ENCODE measurements around the gene HDGFL1.

DNA sequence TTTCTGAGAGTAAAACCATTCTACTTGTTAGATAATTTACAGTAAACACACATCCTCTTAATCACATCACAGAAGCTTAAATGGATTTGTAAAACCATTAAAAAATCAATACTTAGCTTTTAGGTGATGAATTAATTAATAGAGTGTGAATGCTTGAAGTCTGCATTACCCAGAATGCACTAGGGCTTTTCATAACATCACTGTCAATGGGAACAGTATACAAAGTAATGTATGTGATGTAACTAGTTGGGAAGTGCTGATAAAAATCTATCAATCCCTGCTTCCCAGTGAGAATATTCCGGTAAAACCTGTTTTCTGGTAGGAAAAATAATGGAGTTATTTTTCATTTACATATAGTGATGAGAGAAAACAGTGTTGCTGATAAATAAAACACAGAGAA lies 23.1 kb upstream of the HDGFL1 start:
- TF ChIP-seq, protein P1, sequence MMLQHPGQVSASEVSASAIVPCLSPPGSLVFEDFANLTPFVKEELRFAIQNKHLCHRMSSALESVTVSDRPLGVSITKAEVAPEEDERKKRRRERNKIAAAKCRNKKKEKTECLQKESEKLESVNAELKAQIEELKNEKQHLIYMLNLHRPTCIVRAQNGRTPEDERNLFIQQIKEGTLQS (CRISPR knock-in tag; conservative IDR thresholded peaks at IDR 0.05) = no peak
- TF ChIP-seq NFATC4 (CRISPR knock-in tag; IDR thresholded peaks at IDR 0.05) = no peak
- TF ChIP-seq, protein P2, sequence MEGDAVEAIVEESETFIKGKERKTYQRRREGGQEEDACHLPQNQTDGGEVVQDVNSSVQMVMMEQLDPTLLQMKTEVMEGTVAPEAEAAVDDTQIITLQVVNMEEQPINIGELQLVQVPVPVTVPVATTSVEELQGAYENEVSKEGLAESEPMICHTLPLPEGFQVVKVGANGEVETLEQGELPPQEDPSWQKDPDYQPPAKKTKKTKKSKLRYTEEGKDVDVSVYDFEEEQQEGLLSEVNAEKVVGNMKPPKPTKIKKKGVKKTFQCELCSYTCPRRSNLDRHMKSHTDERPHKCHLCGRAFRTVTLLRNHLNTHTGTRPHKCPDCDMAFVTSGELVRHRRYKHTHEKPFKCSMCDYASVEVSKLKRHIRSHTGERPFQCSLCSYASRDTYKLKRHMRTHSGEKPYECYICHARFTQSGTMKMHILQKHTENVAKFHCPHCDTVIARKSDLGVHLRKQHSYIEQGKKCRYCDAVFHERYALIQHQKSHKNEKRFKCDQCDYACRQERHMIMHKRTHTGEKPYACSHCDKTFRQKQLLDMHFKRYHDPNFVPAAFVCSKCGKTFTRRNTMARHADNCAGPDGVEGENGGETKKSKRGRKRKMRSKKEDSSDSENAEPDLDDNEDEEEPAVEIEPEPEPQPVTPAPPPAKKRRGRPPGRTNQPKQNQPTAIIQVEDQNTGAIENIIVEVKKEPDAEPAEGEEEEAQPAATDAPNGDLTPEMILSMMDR (IDR thresholded peaks at IDR 0.05) = no peak
- TF ChIP-seq ETV6 (CRISPR knock-in tag; IDR thresholded peaks at IDR 0.05) = no peak
- TF ChIP-seq CREB1 (CRISPR knock-in tag; IDR thresholded peaks at IDR 0.05) = no peak
